ENCODE data around the gene GRB2.
"Not testable (repeated sequence)": the region's sequence is repeated elsewhere in the genome, so short reads cannot be mapped to it uniquely, and the experiment has no call there.

Gene GRB2

GRCh38 chr17:75287221-75287620 is 118.3 kb downstream of the GRB2 start:
- H3K27me3 ChIP-seq (ENCODE audit: insufficient read depth, poor library complexity, severe bottlenecking) = no peaks in the 10 kb centered on the region
- no peak for TF ChIP-seq POLR2AphosphoS5 (IDR thresholded peaks at IDR 0.05; ENCODE audit: low read depth)
- no peak for TF ChIP-seq CTCF (IDR thresholded peaks at IDR 0.05; ENCODE audit: insufficient read depth, low read length)
- no peak for TF ChIP-seq REST (IDR thresholded peaks at IDR 0.05; ENCODE audit: insufficient replicate concordance, low read depth)
- no peak for TF ChIP-seq SPI1 (IDR thresholded peaks at IDR 0.05; ENCODE audit: borderline replicate concordance, low read depth)
- TF ChIP-seq GABPA (IDR thresholded peaks at IDR 0.05; ENCODE audit: low read depth) = no peak
- H3K4me3 ChIP-seq (replicated peaks; ENCODE audit: insufficient read depth, low read length) = no peak overlapping the region; the same call in 1 of the 2 replicates
- DNase-seq (ENCODE audit: low read depth in 1 of 2, low spot score in 1 of 2) = no peak
- no peak overlapping the region for H3K27ac ChIP-seq (replicated peaks)

- no peak for DNase-seq (ENCODE audit: low read depth in 1 of 2, low spot score in 1 of 2)
- TF ChIP-seq SPI1 (IDR thresholded peaks at IDR 0.05; ENCODE audit: borderline replicate concordance, low read depth) = no peak
- no peak for TF ChIP-seq REST (IDR thresholded peaks at IDR 0.05; ENCODE audit: insufficient replicate concordance, low read depth)
- no peak for TF ChIP-seq GABPA (IDR thresholded peaks at IDR 0.05; ENCODE audit: low read depth)
- no peak for TF ChIP-seq POLR2AphosphoS5 (IDR thresholded peaks at IDR 0.05; ENCODE audit: low read depth)
- no peak for TF ChIP-seq CTCF (IDR thresholded peaks at IDR 0.05; ENCODE audit: insufficient read depth, low read length)
Measured at GRCh38 chr17:75285123-75285522, 120.4 kb downstream of the GRB2 start.

GRCh38 chr17:75280189-75280588 is 125.3 kb downstream of the GRB2 start:
- H3K4me3 ChIP-seq (replicated peaks; ENCODE audit: insufficient read depth, low read length); H3K27ac ChIP-seq (replicated peaks); H3K27me3 ChIP-seq (ENCODE audit: insufficient read depth, poor library complexity, severe bottlenecking); DNase-seq (ENCODE audit: low read depth in 1 of 2, low spot score in 1 of 2): not testable (repeated sequence)

More at GRCh38 chr17:75285123-75285522, 120.4 kb downstream of the GRB2 start:
- Histone ChIP-seq H3K4me3 (replicated peaks; ENCODE audit: insufficient read depth, low read length) (no peak overlapping the region), H3K27ac (replicated peaks) (no peak overlapping the region), H3K27me3 (ENCODE audit: insufficient read depth, poor library complexity, severe bottlenecking) (no peaks in the 10 kb centered on the region)

- H3K27ac ChIP-seq (replicated peaks) = no peak overlapping the region
- H3K27me3 ChIP-seq (ENCODE audit: insufficient read depth, poor library complexity, severe bottlenecking) = no peaks in the 10 kb centered on the region
- DNase-seq (ENCODE audit: low read depth in 1 of 2, low spot score in 1 of 2) = no peak
Measured at GRCh38 chr17:75277664-75278071, 127.8 kb downstream of the GRB2 start.

More at GRCh38 chr17:75277664-75278071, 127.8 kb downstream of the GRB2 start:
- H3K4me3 ChIP-seq (replicated peaks; ENCODE audit: insufficient read depth, low read length) = no peak overlapping the region
- TF ChIP-seq CTCF (IDR thresholded peaks at IDR 0.05; ENCODE audit: insufficient read depth, low read length) (no peak), SPI1 (IDR thresholded peaks at IDR 0.05; ENCODE audit: borderline replicate concordance, low read depth) (no peak), REST (IDR thresholded peaks at IDR 0.05; ENCODE audit: insufficient replicate concordance, low read depth) (no peak), POLR2AphosphoS5 (IDR thresholded peaks at IDR 0.05; ENCODE audit: low read depth) (peak; percentile 45; the same call in 1 of the 2 replicates), GABPA (IDR thresholded peaks at IDR 0.05; ENCODE audit: low read depth) (no peak)
